ENCODE data around the gene SIGLEC11.

SIGLEC11 gene

GRCh38 chr19:49932731-49933131, 28.2 kb downstream of the SIGLEC11 start:
- no peak overlapping the region for H3K4me3 ChIP-seq (ENCODE audit: control insufficient read depth, low read depth, low read length)
- no peak for TF ChIP-seq CTCF (conservative IDR thresholded peaks at IDR 0.05; ENCODE audit: control insufficient read depth, insufficient read depth, low read depth, low read length)
- DNase-seq (ENCODE audit: low read depth), result no peak

DNA sequence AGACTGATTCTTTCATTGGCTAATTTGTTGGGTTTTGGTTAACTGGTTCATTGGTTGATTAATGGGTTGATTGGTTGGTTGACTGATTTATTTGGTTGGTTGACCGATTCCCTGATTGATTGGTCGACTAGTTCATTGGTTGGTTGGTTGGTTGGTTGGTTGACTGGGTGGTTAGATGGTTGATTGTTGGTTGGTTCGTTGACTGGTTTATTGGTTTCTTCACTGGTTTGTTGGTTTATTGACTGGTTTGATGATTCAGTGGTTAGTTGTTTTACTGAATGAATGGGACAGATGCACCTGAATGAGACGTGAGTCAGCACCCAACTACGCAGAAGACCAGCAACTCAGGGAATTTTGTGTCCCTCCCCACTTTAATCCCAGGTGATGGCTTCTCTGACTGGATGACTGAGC, 28.9 kb downstream of the SIGLEC11 start:
- TF ChIP-seq CTCF (conservative IDR thresholded peaks at IDR 0.05; ENCODE audit: control insufficient read depth, insufficient read depth, low read depth, low read length), result no peak
- no peak overlapping the region for H3K4me3 ChIP-seq (ENCODE audit: control insufficient read depth, low read depth, low read length)
- no peak for DNase-seq (ENCODE audit: low read depth)

- TF ChIP-seq CTCF (conservative IDR thresholded peaks at IDR 0.05; ENCODE audit: control insufficient read depth, insufficient read depth, low read depth, low read length), result no peak
- H3K4me3 ChIP-seq (ENCODE audit: control insufficient read depth, low read depth, low read length), result no peak overlapping the region
- no peak for DNase-seq (ENCODE audit: low read depth)
Measured at GRCh38 chr19:49931293-49932040, 29.5 kb downstream of the SIGLEC11 start.

DNA sequence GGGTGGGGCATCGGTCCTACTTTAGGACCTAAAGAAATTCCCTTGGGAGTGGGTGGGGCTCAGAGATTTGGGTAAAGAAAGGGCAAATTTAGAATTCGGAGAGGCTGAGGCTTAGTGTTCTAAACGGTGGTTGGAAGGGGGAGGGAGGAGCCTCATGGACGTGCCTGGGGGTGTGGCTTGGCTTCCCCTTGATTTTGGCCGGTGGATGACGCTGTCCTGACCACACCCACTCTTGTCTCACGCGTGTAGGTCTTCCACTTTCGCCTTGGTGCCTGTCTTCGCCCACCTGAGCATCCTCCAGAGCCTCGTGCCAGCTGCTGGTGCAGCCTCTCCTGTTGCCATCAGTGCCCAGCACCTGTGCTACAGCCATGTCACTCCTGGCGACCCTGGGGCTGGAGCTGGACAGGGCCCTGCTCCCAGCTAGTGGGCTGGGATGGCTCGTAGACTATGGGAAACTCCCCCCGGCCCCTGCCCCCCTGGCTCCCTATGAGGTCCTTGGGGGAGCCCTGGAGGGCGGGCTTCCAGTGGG, 30.4 kb downstream of the SIGLEC11 start:
- TF ChIP-seq CTCF (conservative IDR thresholded peaks at IDR 0.05; ENCODE audit: control insufficient read depth, insufficient read depth, low read depth, low read length), result no peak
- peak; percentile 42 for DNase-seq (ENCODE audit: low read depth)
- H3K4me3 ChIP-seq (ENCODE audit: control insufficient read depth, low read depth, low read length), result peak overlapping the region; percentile 90

DNA sequence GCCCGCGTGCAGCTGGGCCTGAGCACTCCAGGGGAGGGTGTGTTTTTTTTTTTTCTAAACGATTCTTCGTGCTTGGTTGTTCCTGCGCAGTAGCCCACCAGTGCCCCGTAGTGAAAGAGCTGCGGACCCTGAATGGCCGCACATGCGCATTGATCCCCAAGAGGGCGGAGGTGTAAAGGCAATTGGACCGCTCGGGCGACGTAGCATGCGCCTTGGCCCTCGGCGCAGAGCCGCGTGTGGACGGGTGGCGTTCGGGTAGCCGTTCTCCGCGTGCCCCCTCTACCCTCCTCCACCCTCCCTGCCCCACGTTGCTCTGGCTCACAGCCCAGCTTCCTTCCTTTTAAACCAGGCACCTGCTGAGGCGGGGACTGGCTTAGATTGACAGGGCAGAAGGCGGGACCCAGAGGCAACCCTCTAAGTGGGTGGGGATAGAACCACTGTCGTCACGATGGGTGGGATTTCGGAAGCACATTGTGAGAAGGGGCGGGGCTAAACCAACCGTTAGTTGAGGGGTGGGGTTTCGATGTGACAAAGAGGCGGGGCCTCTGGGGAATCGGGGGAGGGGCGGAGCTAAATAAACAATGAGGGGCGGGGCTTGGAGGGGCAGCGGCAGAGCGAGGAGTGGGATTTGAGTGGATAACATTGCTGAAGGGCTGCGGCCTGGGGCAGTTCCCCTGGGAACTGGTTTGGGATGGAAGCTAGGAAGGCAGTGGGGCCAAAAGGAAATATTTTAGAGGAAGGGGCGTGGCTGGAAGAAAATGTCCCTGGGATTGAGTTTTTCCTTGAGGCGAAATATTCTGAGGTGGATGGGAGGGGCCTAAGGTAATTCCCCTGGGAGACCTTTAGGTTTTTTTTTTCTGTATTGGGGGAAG, 31.1 kb downstream of the SIGLEC11 start:
- TF ChIP-seq CTCF (conservative IDR thresholded peaks at IDR 0.05; ENCODE audit: control insufficient read depth, insufficient read depth, low read depth, low read length), result no peak
- H3K4me3 ChIP-seq (ENCODE audit: control insufficient read depth, low read depth, low read length), result peak overlapping the region; percentile 90
- peak; percentile 97 for DNase-seq (ENCODE audit: low read depth)

DNA sequence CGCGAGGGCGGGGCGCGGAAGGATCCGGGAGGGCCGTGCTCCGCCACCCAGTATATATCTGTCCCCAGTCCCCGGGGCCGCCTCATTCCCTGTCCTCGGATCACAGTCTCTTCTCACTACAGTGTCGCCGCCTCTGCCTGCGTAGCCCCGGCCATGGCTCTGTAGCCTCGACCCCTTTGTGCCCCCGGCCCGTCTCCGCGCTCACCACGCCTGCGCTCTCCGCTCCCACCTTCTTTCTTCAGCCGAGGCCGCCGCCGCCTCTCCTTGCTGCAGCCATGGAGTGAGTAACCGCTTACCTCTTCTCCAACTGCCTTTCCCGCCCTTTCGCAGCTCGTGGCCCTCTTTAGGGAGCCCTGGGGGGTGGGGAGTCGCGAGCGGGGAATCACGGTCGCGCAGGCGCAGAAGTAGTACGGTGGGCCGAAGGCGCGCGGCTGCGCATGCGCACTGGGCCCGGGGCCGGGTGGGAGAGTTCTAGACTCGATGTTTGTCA, 31.8 kb downstream of the SIGLEC11 start, which contains the start of the genes ATF5 and NUP62:
TSS of gene ATF5 (plus strand) at position 85 of the 490 bp plus-strand sequence. CDS start 1,646 bp downstream, outside the sequence.
TSS of gene NUP62 (minus strand) at position 384 of the 490 bp plus-strand sequence. CDS start 19,697 bp downstream, outside the sequence.
- DNase-seq (ENCODE audit: low read depth), result peak; percentile 78
- peak within 1 kb of the TSS; percentile 90 for H3K4me3 ChIP-seq (ENCODE audit: control insufficient read depth, low read depth, low read length)
- no peak for TF ChIP-seq CTCF (conservative IDR thresholded peaks at IDR 0.05; ENCODE audit: control insufficient read depth, insufficient read depth, low read depth, low read length)

All from fibroblast of mammary gland (primary cell).